Peyer's patch (tissue), 4 donors: ENCODE data around the gene APOBEC3A.

Experiments
- CTCF ChIP-seq, 6 experiments: fragments of 450-650 bp in 4 of 6; fragments of 200-600 bp in 2 of 6; sonication (generic) in 1 of 6; IDR thresholded peaks; one replicate each; pipeline ENCODE4 v1.5.1; 2017 to 2019; ENCODE audit warnings: antibody characterized with exemption in 6 of 6, mild to moderate bottlenecking in 3 of 6, moderate library complexity in 1 of 6
- POLR2A ChIP-seq, 2 donors: fragments of 450-650 bp; IDR thresholded peaks; one replicate each; pipeline ENCODE4 v1.5.1; 2017; ENCODE audit warnings: antibody characterized with exemption in 2 of 2, mild to moderate bottlenecking in 2 of 2, moderate library complexity in 2 of 2

- no peak for TF ChIP-seq CTCF (IDR thresholded peaks at IDR 0.05)
- TF ChIP-seq POLR2A (IDR thresholded peaks at IDR 0.05) = peak in 1 of 2 donors; percentile 31
Observed at GRCh38 chr22:38924347-38924952, 33.0 kb upstream of the APOBEC3A start.
